Pancreas (tissue), 10 donors: ENCODE data around the gene AVP. TPM values are rescaled to one million over a fixed set of nuclear protein-coding genes. Genes with fewer than 3 reads are reported as not detected.
"Not testable (repeated sequence)": the region's sequence is repeated elsewhere in the genome, so short reads cannot be mapped to it uniquely, and the experiment has no call there.

Experiments
- ATAC-seq, 4 donors: fragments of 200-7000 bp; cut with Tn5 transposase; one replicate each; pipeline versions ENCODE4 v1.8.0 to v1.9.1; 2020; ENCODE audit warnings: mild to moderate bottlenecking in 4 of 4, moderate library complexity in 4 of 4
- DNase-seq, 6 donors: peaks; one replicate each; pipeline ENCODE4 v3.0.0-alpha.2; 2020
- FAIRE-seq: peaks from 2 replicates; lab custom pipeline; 2012; peaks lifted over from hg19 to GRCh38; lab: Jason Lieb, UNC
- H3K27ac ChIP-seq, 4 donors: fragments of 200-600 bp; sonication (generic); 1 replicate in 3 of 4; 2 replicates in 1 of 4; pipeline versions ENCODE4 v1.5.0 to v1.8.0; 2020
- H3K27me3 ChIP-seq, 4 donors: fragments of 200-600 bp; one replicate each; pipeline ENCODE4 v1.8.0; 2021
- H3K36me3 ChIP-seq, 3 donors: fragments of 200-600 bp; sonication (generic) in 1 of 3; one replicate each; pipeline versions ENCODE4 v1.5.0 to v1.8.0; 2020 to 2021
- H3K4me1 ChIP-seq, 3 donors: fragments of 200-600 bp; one replicate each; pipeline ENCODE4 v1.8.0; 2021
- H3K4me3 ChIP-seq, 4 donors: fragments of 200-600 bp; sonication (generic) in 2 of 4; one replicate each; pipeline versions ENCODE4 v1.5.0 to v1.8.0; 2020 to 2021
- H3K9me3 ChIP-seq, 4 donors: fragments of 200-600 bp; one replicate each; pipeline ENCODE4 v1.8.0; 2021
- CTCF ChIP-seq, 4 donors: fragments of 200-600 bp; sonication (generic) in 3 of 4; IDR thresholded peaks; one replicate each; pipeline versions ENCODE4 v1.5.0 to v1.8.0; 2021; ENCODE audit warnings: antibody characterized with exemption in 4 of 4
- WGBS, 2 donors: extraction: QIAGEN DNeasy Blood & Tissue Kit; methylation state at CpG; one replicate each; pipeline ENCODE4 v1.1.7; 2013; 5-methylcytosine and 5-hydroxymethylcytosine counted together
- intact Hi-C, 3 donors: fragments of 100-400 bp; cut with DNase I; formaldehyde crosslinking; loops; one replicate each; pipeline versions ENCODE4 v1.11.1 to v1.14.2; 2022
- polyA plus RNA-seq, 2 donors: library from polyadenylated mRNA; stranded (reverse); fragments of 200-250 nt; gene quantifications; one replicate each; pipeline ENCODE4 v1.2.3, GENCODE V29; 2013
- total RNA-seq, 6 donors: library from RNA; stranded (reverse); fragmentation: NEBNext Ultra II Directional in 4 of 6; extraction: Animal tissue kit (Norgen Biotek cat#: 25700) in 4 of 6; gene quantifications; one replicate each; pipeline versions ENCODE4 v1.2.1 to v1.2.4, GENCODE V29; 2021 to 2023
- donor health status: healthy with polysubstance abuse.
- donor health status: DM: no; HTN: no; CAD: no; lungs with moderate emphysema.
- donor health status: DM: no; HTN: no; CAD: no.
- donor health status: control.
- donor health status: control.
- donor health status: Bipolar disorder and iron deficiency.
- donor health status: DM: yes; HTN: yes; CAD: no.
- donor health status: DM: no; HTN: no; CAD: no.
- donor health status: DM: no; HTN: no; CAD: no.
- donor health status: DM: yes; HTN: yes; CAD: no.

AVP gene
- total and polyA plus RNA-seq, 8 donors = not detected

- Histone ChIP-seq H3K4me1 (no peaks in the 10 kb centered on the region), H3K36me3 (no peaks in the 10 kb centered on the region), H3K4me3 (no peak overlapping the region), H3K27me3 (no peaks in the 10 kb centered on the region), H3K9me3 (no peaks in the 10 kb centered on the region), H3K27ac (no peak overlapping the region)
- 64 to 69% methylated on average over 8 of the region's 8 CpGs for WGBS, 2 donors
- intact Hi-C loops = no loop called here
- no peak for FAIRE-seq
- no peak for DNase-seq
- ATAC-seq = no peak
- no peak for TF ChIP-seq CTCF (IDR thresholded peaks at IDR 0.05)
Observed at GRCh38 chr20:3068075-3068474, 16.4 kb downstream of the AVP start.

GRCh38 chr20:3067139-3068014 is 17.1 kb downstream of the AVP start:
- Histone ChIP-seq H3K36me3 (no peaks in the 10 kb centered on the region), H3K9me3 (no peaks in the 10 kb centered on the region), H3K4me1 (no peaks in the 10 kb centered on the region), H3K27me3 (no peaks in the 10 kb centered on the region), H3K27ac (no peak overlapping the region), H3K4me3 (no peak overlapping the region)
- ATAC-seq (no peak), DNase-seq (no peak), FAIRE-seq (no peak)
- intact Hi-C loops = no loop called here
- 65 to 81% methylated on average over 23 of the region's 23 CpGs for WGBS, 2 donors
- no peak for TF ChIP-seq CTCF (IDR thresholded peaks at IDR 0.05)

- H3K36me3 ChIP-seq, H3K4me1 ChIP-seq, H3K27me3 ChIP-seq, DNase-seq, H3K9me3 ChIP-seq, H3K4me3 ChIP-seq, intact Hi-C loops, H3K27ac ChIP-seq, FAIRE-seq, ATAC-seq: not testable (repeated sequence)
- 71 to 73% methylated on average over 6 of the region's 6 CpGs for WGBS, 2 donors
Observed at GRCh38 chr20:3064119-3064518, 20.4 kb downstream of the AVP start.

GRCh38 chr20:3059489-3059888 is 25.0 kb downstream of the AVP start:
- WGBS, 2 donors = 76 to 93% methylated on average over 3 of the region's 3 CpGs
- Histone ChIP-seq H3K27me3 (no peaks in the 10 kb centered on the region), H3K27ac (no peak overlapping the region), H3K36me3 (no peaks in the 10 kb centered on the region), H3K4me3 (no peak overlapping the region), H3K9me3 (no peaks in the 10 kb centered on the region), H3K4me1 (no peaks in the 10 kb centered on the region)
- intact Hi-C loops = loop anchor here in 1 of 3 donors (10.0 kb wide), 1 partner anchor 55 kb away; no protein-coding TSS in a partner anchor
- FAIRE-seq = no peak
- ATAC-seq = no peak
- TF ChIP-seq CTCF (IDR thresholded peaks at IDR 0.05) = no peak
- no peak for DNase-seq

GRCh38 chr20:3051385-3052019 is 33.0 kb downstream of the AVP start:
- Histone ChIP-seq H3K27ac (no peak overlapping the region), H3K36me3 (peaks cover 0 to 14% (median 11%) of the 10 kb centered on the region in 3 donors), H3K27me3 (no peaks in the 10 kb centered on the region), H3K4me3 (no peak overlapping the region), H3K9me3 (no peaks in the 10 kb centered on the region), H3K4me1 (peaks cover 0 to 8% (median 6%) of the 10 kb centered on the region in 3 donors)
- FAIRE-seq (no peak), ATAC-seq (no peak), DNase-seq (no peak)
- 72 to 78% methylated on average over 7 of the region's 7 CpGs for WGBS, 2 donors
- no peak for TF ChIP-seq CTCF (IDR thresholded peaks at IDR 0.05)
- intact Hi-C loops = loop anchor here in 1 of 3 donors (10.0 kb wide), 1 partner anchor 63 kb away; no protein-coding TSS in a partner anchor
